Body of pancreas (tissue), 4 donors: ENCODE data around the gene CD160.

ENCODE experiments used
- POLR2A ChIP-seq, 3 donors: fragments of 450-650 bp; IDR thresholded peaks; one replicate each; pipeline ENCODE4 v1.6.1; 2016; ENCODE audit warnings: antibody characterized with exemption in 3 of 3, mild to moderate bottlenecking in 2 of 3
- TF ChIP-seq, protein P1 (sequence below), 7 experiments: fragments of 450-650 bp in 4 of 7; fragments of 200-600 bp in 3 of 7; sonication (generic) in 3 of 7; IDR thresholded peaks; one replicate each; pipeline ENCODE4 v1.5.1; 2016 to 2019; ENCODE audit warnings: antibody characterized with exemption in 7 of 7

GRCh38 chr1:145786271-145786670 is 67.0 kb downstream of the CD160 start:
- TF ChIP-seq, protein P1, sequence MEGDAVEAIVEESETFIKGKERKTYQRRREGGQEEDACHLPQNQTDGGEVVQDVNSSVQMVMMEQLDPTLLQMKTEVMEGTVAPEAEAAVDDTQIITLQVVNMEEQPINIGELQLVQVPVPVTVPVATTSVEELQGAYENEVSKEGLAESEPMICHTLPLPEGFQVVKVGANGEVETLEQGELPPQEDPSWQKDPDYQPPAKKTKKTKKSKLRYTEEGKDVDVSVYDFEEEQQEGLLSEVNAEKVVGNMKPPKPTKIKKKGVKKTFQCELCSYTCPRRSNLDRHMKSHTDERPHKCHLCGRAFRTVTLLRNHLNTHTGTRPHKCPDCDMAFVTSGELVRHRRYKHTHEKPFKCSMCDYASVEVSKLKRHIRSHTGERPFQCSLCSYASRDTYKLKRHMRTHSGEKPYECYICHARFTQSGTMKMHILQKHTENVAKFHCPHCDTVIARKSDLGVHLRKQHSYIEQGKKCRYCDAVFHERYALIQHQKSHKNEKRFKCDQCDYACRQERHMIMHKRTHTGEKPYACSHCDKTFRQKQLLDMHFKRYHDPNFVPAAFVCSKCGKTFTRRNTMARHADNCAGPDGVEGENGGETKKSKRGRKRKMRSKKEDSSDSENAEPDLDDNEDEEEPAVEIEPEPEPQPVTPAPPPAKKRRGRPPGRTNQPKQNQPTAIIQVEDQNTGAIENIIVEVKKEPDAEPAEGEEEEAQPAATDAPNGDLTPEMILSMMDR (IDR thresholded peaks at IDR 0.05): no peak
- TF ChIP-seq POLR2A (IDR thresholded peaks at IDR 0.05): no peak
